ENCODE data around the gene GLB1L.

Gene GLB1L

DNA sequence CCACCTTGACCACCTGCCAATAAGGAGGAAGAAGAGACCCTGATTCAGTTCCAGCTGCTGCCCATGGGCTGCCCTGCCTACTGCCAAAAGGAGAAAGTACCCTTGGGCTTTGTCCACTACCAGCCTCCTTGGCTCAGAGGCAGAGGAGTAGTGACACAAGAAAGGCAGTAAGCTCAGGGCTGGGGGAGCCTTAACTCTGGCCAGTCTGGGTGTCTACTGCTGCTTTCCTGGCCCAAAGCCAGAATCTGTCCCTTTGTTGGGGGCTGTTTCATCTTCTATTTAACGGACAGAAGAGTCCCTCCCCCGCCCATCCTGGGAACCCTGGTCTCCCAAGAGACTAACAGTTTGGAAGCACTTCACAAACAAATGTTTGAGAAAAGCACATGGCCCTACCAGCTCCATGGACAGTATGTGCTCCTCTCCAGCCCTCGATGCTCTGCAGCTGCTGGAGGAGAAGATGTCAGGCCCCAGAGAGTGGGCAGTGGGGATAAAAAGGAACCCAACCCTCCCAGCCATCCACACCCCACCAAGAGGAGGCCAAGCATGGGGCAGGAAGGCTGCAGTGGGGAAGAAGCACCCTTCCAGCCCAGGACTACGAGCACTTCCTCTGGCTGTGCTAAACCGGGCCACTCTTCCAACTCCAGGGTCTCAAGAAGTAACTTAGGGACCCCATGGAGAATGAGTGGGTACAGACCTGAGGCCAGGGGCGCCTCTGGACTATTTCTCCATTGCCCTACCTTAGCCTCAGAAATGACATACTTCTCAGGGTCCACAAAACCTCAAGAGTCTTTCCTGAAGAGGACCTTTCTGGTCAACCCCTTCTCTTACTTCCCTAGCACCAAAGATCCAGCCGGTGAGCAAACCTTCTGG, 17.0 kb downstream of the GLB1L start:
- no peak for DNase-seq (ENCODE audit: low read depth in 1 of 2, low spot score in 1 of 2)

DNA sequence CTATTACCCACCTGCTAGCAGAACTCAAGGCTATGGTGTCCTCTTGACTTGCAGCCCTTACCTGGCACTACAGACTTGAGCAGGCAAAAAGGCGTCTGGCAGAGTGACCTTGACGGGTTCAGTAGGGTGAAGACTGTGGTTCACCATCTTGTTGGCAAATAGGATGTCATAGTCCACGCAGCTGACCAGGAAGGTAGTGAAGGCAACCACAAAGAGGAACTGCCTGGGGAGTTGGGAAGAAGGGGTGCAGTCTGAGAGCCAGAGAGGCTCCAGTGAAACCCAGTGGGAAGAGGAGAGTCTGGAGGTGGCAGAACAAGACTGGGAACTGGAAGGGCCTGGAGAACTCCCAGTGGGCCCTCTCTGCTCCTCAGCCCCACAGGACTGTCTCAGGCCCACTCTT, 19.9 kb downstream of the GLB1L start:
- no peak for DNase-seq (ENCODE audit: low read depth in 1 of 2, low spot score in 1 of 2)

- no peak for DNase-seq (ENCODE audit: low read depth in 1 of 2, low spot score in 1 of 2)
Measured at GRCh38 chr2:219223831-219224610, 21.2 kb downstream of the GLB1L start.

- no peak for DNase-seq (ENCODE audit: low read depth in 1 of 2, low spot score in 1 of 2)
Measured at GRCh38 chr2:219221957-219222518, 23.2 kb downstream of the GLB1L start.

GRCh38 chr2:219220652-219221402, 24.4 kb downstream of the GLB1L start:
- DNase-seq (ENCODE audit: low read depth in 1 of 2, low spot score in 1 of 2) = no peak

- no peak for DNase-seq (ENCODE audit: low read depth in 1 of 2, low spot score in 1 of 2)
Measured at GRCh38 chr2:219219784-219220532, 25.3 kb downstream of the GLB1L start.

- peak; percentile 60 to 79 for DNase-seq (ENCODE audit: low read depth in 1 of 2, low spot score in 1 of 2)
Measured at GRCh38 chr2:219218732-219219701, 26.2 kb downstream of the GLB1L start, which contains the start of gene ABCB6. Gene ABCB6 (minus strand): TSS chr2:219218958. CDS start chr2:219218673, 285 bp downstream.

GRCh38 chr2:219218217-219218731, 27.0 kb downstream of the GLB1L start:
- no peak for DNase-seq (ENCODE audit: low read depth in 1 of 2, low spot score in 1 of 2)

DNA sequence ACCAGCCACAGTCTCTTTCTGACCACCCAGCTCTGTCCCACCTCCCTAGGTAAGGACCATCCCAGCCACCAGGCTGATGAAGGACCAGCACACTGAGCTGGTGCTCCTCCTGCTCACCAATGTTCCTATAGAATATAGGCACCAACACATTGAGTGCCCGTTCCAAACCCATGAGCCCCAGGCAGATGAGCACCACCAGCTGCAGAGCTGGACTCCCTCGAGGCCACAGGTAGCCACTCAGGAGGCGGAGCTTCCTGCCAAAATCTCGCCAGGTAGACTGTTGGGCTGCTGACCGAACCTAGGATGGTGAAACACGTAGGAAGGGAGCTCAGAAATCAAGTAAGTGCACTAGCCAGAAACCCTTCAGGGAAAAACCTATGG, 28.7 kb downstream of the GLB1L start:
- DNase-seq (ENCODE audit: low read depth in 1 of 2, low spot score in 1 of 2) = no peak

DNA sequence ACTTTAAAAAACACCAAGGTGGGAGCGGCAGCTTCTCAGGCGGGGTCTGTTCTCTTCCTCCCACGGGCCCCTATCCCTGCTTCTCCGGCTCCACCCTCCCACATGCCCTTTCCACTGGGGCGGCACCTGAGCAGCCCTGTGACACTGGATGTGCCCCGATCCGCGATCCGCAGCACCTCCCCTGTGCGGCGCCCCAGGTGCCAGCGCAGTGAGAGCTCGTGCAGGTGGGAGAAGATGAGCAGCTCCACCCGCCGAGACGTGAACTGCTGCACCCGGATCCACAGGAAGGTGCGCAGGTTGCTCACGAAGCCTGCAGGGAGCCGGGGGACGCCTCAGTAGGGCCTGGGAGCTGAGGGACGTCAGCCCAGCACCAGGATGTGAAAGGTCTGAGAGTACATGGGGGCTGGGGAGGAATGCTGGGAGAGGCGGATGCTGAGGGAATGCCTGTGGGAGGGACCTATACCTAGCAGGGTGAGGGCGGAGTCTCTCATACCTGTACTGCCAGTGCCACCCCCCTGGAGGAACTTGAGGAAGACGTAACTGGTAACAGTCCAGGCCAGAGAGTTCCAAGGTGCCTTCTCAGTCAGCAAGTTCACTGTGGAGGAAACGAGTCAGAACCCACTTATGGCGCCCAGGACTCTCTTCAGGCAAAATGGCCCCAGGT, 29.2 kb downstream of the GLB1L start:
- DNase-seq (ENCODE audit: low read depth in 1 of 2, low spot score in 1 of 2) = no peak

DNA sequence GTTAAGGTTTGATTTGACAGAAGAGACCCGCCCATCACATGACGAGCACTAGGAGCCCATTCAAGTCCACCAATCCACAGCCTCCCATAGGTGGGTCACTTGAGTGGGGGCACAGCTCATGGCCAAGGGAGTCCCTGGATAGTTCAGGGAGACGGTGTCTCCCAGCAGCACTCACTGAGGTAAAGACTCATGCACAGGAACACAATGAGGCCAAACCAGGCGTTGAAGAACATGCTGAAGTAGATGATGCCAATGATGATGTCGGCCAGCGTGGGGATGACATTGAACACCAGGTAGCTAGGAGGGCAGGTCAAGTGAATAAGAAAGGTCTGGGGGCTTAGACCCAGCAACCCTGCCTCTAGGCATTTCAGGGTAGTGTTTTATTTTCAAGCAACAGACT, 30.5 kb downstream of the GLB1L start:
- DNase-seq (ENCODE audit: low read depth in 1 of 2, low spot score in 1 of 2) = no peak

- no peak for DNase-seq (ENCODE audit: low read depth in 1 of 2, low spot score in 1 of 2)
Measured at GRCh38 chr2:219214141-219214540, 31.1 kb downstream of the GLB1L start.

- DNase-seq (ENCODE audit: low read depth in 1 of 2, low spot score in 1 of 2) = no peak
Measured at GRCh38 chr2:219213486-219214071, 31.7 kb downstream of the GLB1L start.

DNA sequence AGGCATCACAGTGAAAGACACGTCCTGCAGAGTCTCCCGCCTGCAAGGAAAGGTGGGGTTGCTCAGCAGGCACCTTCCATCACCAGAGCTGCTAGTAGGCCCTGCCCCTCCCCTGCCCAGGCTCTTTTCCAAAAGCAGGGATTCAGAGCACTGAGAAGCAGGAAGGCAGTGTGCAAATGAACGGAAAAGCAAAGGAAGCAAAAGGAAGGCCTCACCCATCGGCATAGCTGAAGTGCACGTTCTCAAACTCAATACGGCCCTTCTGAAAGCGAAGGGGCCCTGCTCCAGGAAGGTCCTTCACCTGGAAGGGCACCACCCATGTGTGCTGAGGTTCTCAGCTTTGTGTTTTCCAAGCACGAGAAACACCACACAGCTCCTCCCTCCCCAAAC, 32.2 kb downstream of the GLB1L start:
- no peak for DNase-seq (ENCODE audit: low read depth in 1 of 2, low spot score in 1 of 2)

- DNase-seq (ENCODE audit: low read depth in 1 of 2, low spot score in 1 of 2) = no peak
Measured at GRCh38 chr2:219210886-219211362, 34.3 kb downstream of the GLB1L start.

GRCh38 chr2:219210196-219210885, 34.9 kb downstream of the GLB1L start:
- no peak for DNase-seq (ENCODE audit: low read depth in 1 of 2, low spot score in 1 of 2)

All from activated T-helper 1 cell treated with anti-CD3 and anti-CD28 coated beads, Interleukin-2, amount 50 U/mL, for 16 hours (primary cell).